Adrenal gland (tissue), 5 donors: ENCODE results near the gene SLC26A5.

ENCODE experiments used
- POLR2A ChIP-seq, 2 donors: fragments of 450-650 bp; IDR thresholded peaks; one replicate each; pipeline ENCODE4 v1.6.1; 2017; ENCODE audit warnings: antibody characterized with exemption in 2 of 2, mild to moderate bottlenecking in 2 of 2, moderate library complexity in 1 of 2
- TF ChIP-seq, protein P1 (sequence below), 6 experiments: fragments of 450-650 bp in 4 of 6; fragments of 200-600 bp in 2 of 6; sonication (generic) in 1 of 6; IDR thresholded peaks; 1 replicate in 5 of 6; 2 replicates in 1 of 6; pipeline versions ENCODE4 v1.5.1 to v1.8.0; 2016 to 2021; ENCODE audit warnings: antibody characterized with exemption in 6 of 6, mild to moderate bottlenecking in 2 of 6, moderate library complexity in 1 of 6
- donor health status: DM: no; HTN: no; CAD: no.

DNA sequence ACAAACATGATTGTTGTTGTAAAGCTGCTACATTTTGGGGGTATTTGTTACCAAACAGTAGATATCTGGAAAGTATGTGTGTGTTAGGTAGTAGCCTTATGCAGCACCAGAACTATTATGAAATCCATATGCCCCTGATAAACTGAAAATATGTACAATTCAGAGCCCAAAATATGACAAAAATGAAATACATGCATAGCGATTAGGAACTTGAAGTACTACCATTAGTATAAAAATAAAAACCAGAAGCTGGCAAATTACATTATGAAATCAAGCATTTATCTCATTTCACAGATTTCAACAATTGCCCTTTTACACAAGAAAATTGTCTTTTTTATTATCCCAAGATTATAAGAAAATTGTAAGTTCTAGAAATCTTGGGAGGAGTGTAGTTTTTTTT is 33.9 kb downstream of the SLC26A5 start:
- TF ChIP-seq POLR2A (IDR thresholded peaks at IDR 0.05): no peak
- TF ChIP-seq, protein P1, sequence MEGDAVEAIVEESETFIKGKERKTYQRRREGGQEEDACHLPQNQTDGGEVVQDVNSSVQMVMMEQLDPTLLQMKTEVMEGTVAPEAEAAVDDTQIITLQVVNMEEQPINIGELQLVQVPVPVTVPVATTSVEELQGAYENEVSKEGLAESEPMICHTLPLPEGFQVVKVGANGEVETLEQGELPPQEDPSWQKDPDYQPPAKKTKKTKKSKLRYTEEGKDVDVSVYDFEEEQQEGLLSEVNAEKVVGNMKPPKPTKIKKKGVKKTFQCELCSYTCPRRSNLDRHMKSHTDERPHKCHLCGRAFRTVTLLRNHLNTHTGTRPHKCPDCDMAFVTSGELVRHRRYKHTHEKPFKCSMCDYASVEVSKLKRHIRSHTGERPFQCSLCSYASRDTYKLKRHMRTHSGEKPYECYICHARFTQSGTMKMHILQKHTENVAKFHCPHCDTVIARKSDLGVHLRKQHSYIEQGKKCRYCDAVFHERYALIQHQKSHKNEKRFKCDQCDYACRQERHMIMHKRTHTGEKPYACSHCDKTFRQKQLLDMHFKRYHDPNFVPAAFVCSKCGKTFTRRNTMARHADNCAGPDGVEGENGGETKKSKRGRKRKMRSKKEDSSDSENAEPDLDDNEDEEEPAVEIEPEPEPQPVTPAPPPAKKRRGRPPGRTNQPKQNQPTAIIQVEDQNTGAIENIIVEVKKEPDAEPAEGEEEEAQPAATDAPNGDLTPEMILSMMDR (IDR thresholded peaks at IDR 0.05): no peak
